GM06990 (cell line): Measurements from ENCODE around the gene FAM117A.

Source experiments
- DNase-seq: peaks from one replicate; pipeline ENCODE4 v3.0.0-alpha.2; 2011; ENCODE audit not compliant: insufficient read length; ENCODE audit errors: extremely low read depth
- H3K27me3 ChIP-seq: replicated peaks from 2 replicates; pipeline ENCODE4 v1.6.0; 2011; ENCODE audit warnings: low read length; ENCODE audit not compliant: control insufficient read depth, insufficient read depth
- H3K36me3 ChIP-seq: 2 replicates; pipeline ENCODE4 v1.5.1; 2011; ENCODE audit warnings: low read length; ENCODE audit not compliant: control insufficient read depth, insufficient read depth
- H3K4me3 ChIP-seq: replicated peaks from 2 replicates; pipeline ENCODE4 v1.5.1; 2011; ENCODE audit warnings: low read depth, mild to moderate bottlenecking, control low read depth, low read length
- TF ChIP-seq, protein P1 (sequence below): IDR thresholded peaks from 2 replicates; pipeline ENCODE4 v1.5.1; 2011; ENCODE audit warnings: low read length, control low read depth, mild to moderate bottlenecking, inconsistent platforms; ENCODE audit not compliant: insufficient read depth, poor library complexity, severe bottlenecking

Gene FAM117A

DNA sequence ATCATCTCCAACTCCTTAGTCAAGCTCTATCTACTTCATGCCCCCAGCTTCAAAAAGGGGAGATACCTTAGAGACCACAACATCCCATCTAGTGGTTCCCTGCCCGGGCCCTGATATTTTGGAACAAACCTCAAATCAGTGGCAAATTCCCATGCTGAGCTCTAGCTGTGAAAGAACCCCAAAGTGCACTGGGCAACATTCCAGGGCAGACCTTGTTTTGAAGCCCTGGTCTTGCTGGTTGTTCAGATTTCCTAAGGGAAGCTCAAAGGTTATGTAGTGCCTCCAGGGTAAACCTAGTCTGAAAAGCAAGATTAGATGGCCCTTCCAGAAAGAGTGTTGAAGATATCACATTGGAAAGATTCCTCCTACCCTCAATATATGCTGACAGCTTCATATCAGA is 16.3 kb downstream of the FAM117A start:
- DNase-seq, result no peak
- no peaks in the 10 kb centered on the region for H3K36me3 ChIP-seq
- TF ChIP-seq, protein P1, sequence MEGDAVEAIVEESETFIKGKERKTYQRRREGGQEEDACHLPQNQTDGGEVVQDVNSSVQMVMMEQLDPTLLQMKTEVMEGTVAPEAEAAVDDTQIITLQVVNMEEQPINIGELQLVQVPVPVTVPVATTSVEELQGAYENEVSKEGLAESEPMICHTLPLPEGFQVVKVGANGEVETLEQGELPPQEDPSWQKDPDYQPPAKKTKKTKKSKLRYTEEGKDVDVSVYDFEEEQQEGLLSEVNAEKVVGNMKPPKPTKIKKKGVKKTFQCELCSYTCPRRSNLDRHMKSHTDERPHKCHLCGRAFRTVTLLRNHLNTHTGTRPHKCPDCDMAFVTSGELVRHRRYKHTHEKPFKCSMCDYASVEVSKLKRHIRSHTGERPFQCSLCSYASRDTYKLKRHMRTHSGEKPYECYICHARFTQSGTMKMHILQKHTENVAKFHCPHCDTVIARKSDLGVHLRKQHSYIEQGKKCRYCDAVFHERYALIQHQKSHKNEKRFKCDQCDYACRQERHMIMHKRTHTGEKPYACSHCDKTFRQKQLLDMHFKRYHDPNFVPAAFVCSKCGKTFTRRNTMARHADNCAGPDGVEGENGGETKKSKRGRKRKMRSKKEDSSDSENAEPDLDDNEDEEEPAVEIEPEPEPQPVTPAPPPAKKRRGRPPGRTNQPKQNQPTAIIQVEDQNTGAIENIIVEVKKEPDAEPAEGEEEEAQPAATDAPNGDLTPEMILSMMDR, result no peak

DNA sequence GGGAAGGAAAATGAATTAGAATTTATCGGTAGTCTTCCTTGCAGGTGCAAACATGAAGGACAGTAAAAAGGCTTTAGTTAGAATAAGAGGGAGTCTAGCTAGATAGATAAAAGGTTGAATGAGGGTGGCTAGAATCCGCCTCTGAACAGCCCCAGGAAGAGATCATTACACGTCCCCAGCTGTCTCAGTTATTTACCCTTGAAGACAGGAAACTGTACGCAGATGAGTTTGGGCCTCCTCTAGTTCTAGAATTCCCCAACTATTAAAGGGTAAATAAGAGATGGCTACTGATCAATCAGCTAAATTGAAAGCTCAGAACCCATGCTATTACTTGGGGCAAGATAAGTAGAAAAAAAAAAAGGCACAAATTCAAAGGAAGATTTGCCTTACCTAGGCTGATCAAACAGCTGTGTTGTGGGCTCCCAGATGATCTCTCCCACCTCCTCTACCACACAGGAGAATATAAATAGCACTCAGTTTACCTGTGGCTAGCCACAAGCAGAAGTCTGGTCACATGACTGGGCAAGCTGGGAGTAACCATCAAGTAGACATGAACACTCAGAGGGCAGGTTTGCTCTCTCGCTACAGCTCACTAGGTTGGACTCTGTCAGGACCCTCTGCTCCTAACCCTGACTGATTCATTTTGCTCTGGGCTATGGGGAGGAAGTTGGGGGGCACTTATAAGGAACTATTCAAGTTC is 17.0 kb downstream of the FAM117A start:
- Histone ChIP-seq H3K4me3 (peak overlapping the region; percentile 60), H3K36me3 (no peaks in the 10 kb centered on the region), H3K27me3 (no peaks in the 10 kb centered on the region)
- TF ChIP-seq, protein P1, result no peak
- peak; percentile 55 for DNase-seq

More for the DNA sequence above, 16.3 kb downstream of the FAM117A start:
- H3K27me3 ChIP-seq, result no peaks in the 10 kb centered on the region
- no peak overlapping the region for H3K4me3 ChIP-seq

DNA sequence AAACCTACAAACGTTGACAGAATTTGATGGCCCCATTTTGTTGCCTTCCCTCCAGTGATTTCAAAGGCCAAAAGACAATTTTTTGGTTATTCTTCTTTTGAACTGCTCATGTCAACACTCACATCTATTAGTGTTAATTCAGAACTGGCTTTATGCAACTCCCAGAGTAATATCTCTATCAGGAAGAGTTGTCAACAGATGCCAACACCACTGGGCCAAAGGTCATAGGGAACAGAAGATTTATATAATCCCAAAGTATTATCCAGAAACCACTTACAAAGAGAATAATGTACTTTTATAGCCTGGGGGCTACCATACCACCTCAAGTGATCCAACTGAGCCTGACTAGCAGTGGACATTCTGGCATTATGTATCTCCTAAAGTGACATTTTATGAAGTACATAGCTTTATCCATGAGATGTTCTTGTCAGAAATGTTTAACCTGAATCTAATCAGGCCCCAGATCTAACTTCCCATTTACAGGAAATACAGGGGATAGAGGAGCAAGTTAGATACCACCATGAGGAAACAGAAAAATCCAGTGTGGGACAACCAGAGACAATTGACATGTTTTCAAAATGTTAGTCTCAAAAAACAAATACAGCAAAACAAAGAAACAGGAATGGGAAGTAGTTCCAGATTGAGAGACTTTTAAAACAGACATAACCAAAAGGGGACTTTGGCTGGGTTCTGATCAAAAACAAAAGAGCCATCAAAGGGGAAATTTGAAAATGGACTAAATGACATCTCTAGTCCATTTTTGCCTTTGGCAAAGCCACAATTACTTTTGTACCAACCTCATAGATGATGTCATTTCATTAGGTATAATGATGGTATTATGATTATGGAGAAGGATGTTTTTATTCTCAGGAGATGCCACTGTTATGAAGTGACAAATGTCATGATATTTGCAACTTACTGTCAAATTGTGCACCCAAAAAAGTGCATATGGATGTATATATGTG is 18.5 kb downstream of the FAM117A start:
- Histone ChIP-seq H3K27me3 (no peaks in the 10 kb centered on the region), H3K36me3 (no peaks in the 10 kb centered on the region), H3K4me3 (peak overlapping the region; percentile 60)
- TF ChIP-seq, protein P1, result no peak
- DNase-seq, result no peak

DNA sequence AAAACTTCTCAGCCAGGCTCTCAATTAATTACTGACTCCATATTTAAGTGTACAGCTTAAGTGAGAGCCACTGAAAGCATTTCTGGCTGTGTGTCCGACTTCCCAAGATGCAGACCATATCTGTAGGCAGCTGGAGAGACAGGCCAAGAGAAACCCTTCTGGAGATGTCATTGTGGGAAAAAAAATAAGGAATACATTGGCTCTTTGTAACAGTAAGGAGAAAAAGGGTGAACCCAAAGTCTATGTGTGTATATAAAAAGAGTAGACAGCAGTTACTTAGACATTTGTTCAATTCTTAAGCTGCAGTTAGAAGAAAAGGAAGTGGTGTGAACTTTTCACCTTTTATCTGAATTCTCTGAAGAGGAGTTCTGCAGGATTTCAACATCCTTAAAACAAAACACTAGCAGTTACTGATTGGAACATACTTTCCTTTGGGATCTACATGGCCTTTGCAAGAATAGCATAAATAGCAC is 21.7 kb downstream of the FAM117A start:
- DNase-seq, result no peak
- Histone ChIP-seq H3K4me3 (peak overlapping the region; percentile 22; the same call in 1 of the 2 replicates), H3K36me3 (no peaks in the 10 kb centered on the region; the same call in none of the 2 replicates), H3K27me3 (no peaks in the 10 kb centered on the region)
- TF ChIP-seq, protein P1, result no peak

DNA sequence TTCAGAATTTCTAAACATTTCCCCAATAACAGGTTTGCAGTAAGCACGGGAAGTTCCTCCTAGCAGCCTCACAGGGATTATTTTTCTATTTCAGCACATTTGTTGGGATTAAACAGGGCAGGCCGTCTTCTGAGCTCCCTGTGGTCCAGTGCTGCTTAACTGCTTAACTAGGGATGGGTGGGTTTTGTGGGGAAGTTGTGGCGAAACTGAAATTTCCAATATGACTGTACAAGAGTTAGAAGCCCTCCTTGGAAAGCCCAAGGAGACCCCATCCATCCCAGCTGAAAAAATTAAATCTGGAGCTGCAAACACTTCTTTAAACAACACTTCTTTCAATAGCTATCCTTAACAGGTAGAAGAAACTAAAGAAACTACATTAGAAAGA is 22.2 kb downstream of the FAM117A start:
- H3K36me3 ChIP-seq, result no peaks in the 10 kb centered on the region; the same call in none of the 2 replicates
- peak overlapping the region; percentile 22; the same call in 1 of the 2 replicates for H3K4me3 ChIP-seq
- no peak for DNase-seq
- H3K27me3 ChIP-seq, result no peaks in the 10 kb centered on the region
- TF ChIP-seq, protein P1, result no peak
